HUES6 (cell line): Measurements from ENCODE around the gene CDYL.
A peak's percentile ranks its signal among the peaks of the same experiment; 100 is the strongest.
"Not testable (repeated sequence)": the region's sequence is repeated elsewhere in the genome, so short reads cannot be mapped to it uniquely, and the experiment has no call there.

Experiments used
- H3K27ac ChIP-seq: 2 replicates; pipeline ENCODE4 v1.7.0; 2013; ENCODE audit warnings: low read depth, mild to moderate bottlenecking, low read length, inconsistent platforms
- H3K27me3 ChIP-seq: 2 replicates; pipeline ENCODE4 v1.6.1; 2013; ENCODE audit warnings: low read length; ENCODE audit not compliant: control insufficient read depth, insufficient read depth
- H3K36me3 ChIP-seq: 2 replicates; pipeline ENCODE4 v1.6.1; 2013; ENCODE audit warnings: low read length; ENCODE audit not compliant: control insufficient read depth, insufficient read depth
- H3K4me1 ChIP-seq: 2 replicates; pipeline ENCODE4 v1.6.1; 2013; ENCODE audit warnings: low read length; ENCODE audit not compliant: control insufficient read depth, insufficient read depth
- H3K4me3 ChIP-seq: 2 replicates; pipeline ENCODE4 v1.5.1; 2013; ENCODE audit warnings: low read depth, low read length
- H3K9ac ChIP-seq: one replicate; pipeline ENCODE4 v1.6.1; 2013; ENCODE audit warnings: mild to moderate bottlenecking, low read length
- H3K9me3 ChIP-seq: 2 replicates; pipeline ENCODE4 v1.6.1; 2013; ENCODE audit warnings: low read depth, low read length; ENCODE audit not compliant: control insufficient read depth, insufficient read depth

CDYL gene

DNA sequence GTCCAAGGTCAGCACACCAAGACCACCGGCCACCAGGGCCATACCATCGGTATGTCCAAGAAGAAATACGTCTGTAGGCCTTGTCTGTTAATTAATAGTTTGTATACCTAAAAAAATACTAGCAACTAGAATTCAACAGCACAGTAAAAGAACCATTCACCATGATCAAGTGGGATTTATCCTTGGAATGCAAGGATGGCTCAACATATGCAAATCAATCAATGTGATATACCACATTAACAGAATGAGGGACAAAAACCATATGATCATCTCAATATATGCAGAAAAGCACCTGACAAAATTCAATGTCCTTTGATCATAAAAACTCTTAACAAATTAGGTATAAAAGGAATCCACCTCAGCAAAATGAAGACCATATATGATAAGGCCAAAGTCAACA lies 203.2 kb downstream of the CDYL start:
- Histone ChIP-seq H3K9ac (no peak overlapping the region), H3K4me3 (no peak overlapping the region), H3K9me3 (peaks cover 12% of the 10 kb centered on the region), H3K27me3 (no peaks in the 10 kb centered on the region), H3K4me1 (peaks cover 8% of the 10 kb centered on the region), H3K36me3 (no peaks in the 10 kb centered on the region), H3K27ac (no peak overlapping the region)

DNA sequence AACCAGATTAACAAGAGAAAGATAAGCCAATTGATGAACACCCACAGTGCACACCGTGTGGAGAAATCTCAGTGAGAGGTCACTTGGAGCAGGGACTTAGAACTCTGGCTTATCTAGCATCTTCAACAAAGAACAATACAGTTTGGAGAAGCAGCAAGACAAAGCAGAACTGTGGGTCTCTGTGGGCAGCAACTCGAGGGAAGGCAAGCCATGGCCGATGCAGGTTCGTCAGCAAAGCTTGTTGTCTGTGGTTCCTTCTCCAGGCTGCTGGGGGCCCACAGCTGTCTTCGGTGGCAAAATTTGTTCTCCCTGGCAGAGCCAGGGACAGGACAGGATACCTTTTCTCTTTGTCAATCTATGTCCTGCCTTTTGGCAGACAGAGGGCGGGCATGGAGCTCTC lies 205.6 kb downstream of the CDYL start:
- H3K9me3 ChIP-seq: peaks cover 12% of the 10 kb centered on the region
- no peaks in the 10 kb centered on the region for H3K36me3 ChIP-seq
- H3K4me1 ChIP-seq: no peaks in the 10 kb centered on the region
- no peak overlapping the region for H3K4me3 ChIP-seq
- H3K27ac ChIP-seq: no peak overlapping the region
- no peaks in the 10 kb centered on the region for H3K27me3 ChIP-seq
- no peak overlapping the region for H3K9ac ChIP-seq

GRCh38 chr6:4983322-4983721 lies 207.1 kb downstream of the CDYL start:
- Histone ChIP-seq H3K27ac (no peak overlapping the region), H3K9me3 (peaks cover 19% of the 10 kb centered on the region), H3K27me3 (no peaks in the 10 kb centered on the region), H3K36me3 (no peaks in the 10 kb centered on the region), H3K4me3 (no peak overlapping the region), H3K9ac (no peak overlapping the region), H3K4me1 (no peaks in the 10 kb centered on the region)

- no peak overlapping the region for H3K9ac ChIP-seq
- peaks cover 8% of the 10 kb centered on the region; the same call in 1 of the 2 replicates for H3K9me3 ChIP-seq
- H3K4me3 ChIP-seq: no peak overlapping the region
- H3K4me1 ChIP-seq: no peaks in the 10 kb centered on the region
- no peaks in the 10 kb centered on the region for H3K27me3 ChIP-seq
- H3K27ac ChIP-seq: no peak overlapping the region
- no peaks in the 10 kb centered on the region for H3K36me3 ChIP-seq
These were observed 210.8 kb downstream of the CDYL start for GRCh38 chr6:4986999-4987398.

GRCh38 chr6:4987432-4987831 lies 211.2 kb downstream of the CDYL start:
- no peak overlapping the region for H3K9ac ChIP-seq
- no peaks in the 10 kb centered on the region for H3K36me3 ChIP-seq
- H3K9me3 ChIP-seq: peaks cover 8% of the 10 kb centered on the region; the same call in 1 of the 2 replicates
- no peak overlapping the region for H3K4me3 ChIP-seq
- H3K27me3 ChIP-seq: no peaks in the 10 kb centered on the region
- H3K4me1 ChIP-seq: no peaks in the 10 kb centered on the region
- H3K27ac ChIP-seq: no peak overlapping the region

- H3K9ac ChIP-seq: no peak overlapping the region
- no peaks in the 10 kb centered on the region for H3K27me3 ChIP-seq
- H3K27ac ChIP-seq: no peak overlapping the region
- no peaks in the 10 kb centered on the region for H3K4me1 ChIP-seq
- H3K4me3 ChIP-seq: no peak overlapping the region
- no peaks in the 10 kb centered on the region for H3K36me3 ChIP-seq
- H3K9me3 ChIP-seq: no peaks in the 10 kb centered on the region
These were observed 218.5 kb downstream of the CDYL start for GRCh38 chr6:4994741-4995140.

GRCh38 chr6:4997862-4998261 lies 221.7 kb downstream of the CDYL start:
- H3K27me3 ChIP-seq: no peaks in the 10 kb centered on the region
- H3K4me3 ChIP-seq: no peak overlapping the region
- H3K36me3 ChIP-seq: peaks cover 8% of the 10 kb centered on the region; the same call in 1 of the 2 replicates
- no peaks in the 10 kb centered on the region for H3K9me3 ChIP-seq
- no peaks in the 10 kb centered on the region for H3K4me1 ChIP-seq
- no peak overlapping the region for H3K9ac ChIP-seq
- no peak overlapping the region for H3K27ac ChIP-seq

- Histone ChIP-seq H3K9me3 (no peaks in the 10 kb centered on the region), H3K4me3 (no peak overlapping the region), H3K27ac (no peak overlapping the region), H3K27me3 (no peaks in the 10 kb centered on the region), H3K9ac (no peak overlapping the region), H3K4me1 (0 out of 2 replicates have a peak, but pooled peaks cover 3% of the 10 kb centered on the region), H3K36me3 (peaks cover 8% of the 10 kb centered on the region; the same call in 1 of the 2 replicates)
These were observed 223.4 kb downstream of the CDYL start for GRCh38 chr6:4999586-4999985.

- Histone ChIP-seq H3K9ac (peak within 1 kb of the TSS; percentile 61), H3K4me1 (0 out of 2 replicates have a peak, but pooled peaks cover 5% of the 10 kb centered on the region), H3K27me3 (no peaks in the 10 kb centered on the region), H3K36me3 (peaks cover 8% of the 10 kb centered on the region; the same call in 1 of the 2 replicates), H3K9me3 (no peaks in the 10 kb centered on the region), H3K27ac (peak within 1 kb of the TSS; percentile 1; the same call in 1 of the 2 replicates), H3K4me3 (peak within 1 kb of the TSS; percentile 77)
These were observed 227.6 kb downstream of the CDYL start, which contains the start of gene RPP40 for GRCh38 chr6:5003604-5004372. Gene RPP40, minus strand, starts transcription at chr6:5004037. Its CDS starts 35 bp downstream, at chr6:5004002.

DNA sequence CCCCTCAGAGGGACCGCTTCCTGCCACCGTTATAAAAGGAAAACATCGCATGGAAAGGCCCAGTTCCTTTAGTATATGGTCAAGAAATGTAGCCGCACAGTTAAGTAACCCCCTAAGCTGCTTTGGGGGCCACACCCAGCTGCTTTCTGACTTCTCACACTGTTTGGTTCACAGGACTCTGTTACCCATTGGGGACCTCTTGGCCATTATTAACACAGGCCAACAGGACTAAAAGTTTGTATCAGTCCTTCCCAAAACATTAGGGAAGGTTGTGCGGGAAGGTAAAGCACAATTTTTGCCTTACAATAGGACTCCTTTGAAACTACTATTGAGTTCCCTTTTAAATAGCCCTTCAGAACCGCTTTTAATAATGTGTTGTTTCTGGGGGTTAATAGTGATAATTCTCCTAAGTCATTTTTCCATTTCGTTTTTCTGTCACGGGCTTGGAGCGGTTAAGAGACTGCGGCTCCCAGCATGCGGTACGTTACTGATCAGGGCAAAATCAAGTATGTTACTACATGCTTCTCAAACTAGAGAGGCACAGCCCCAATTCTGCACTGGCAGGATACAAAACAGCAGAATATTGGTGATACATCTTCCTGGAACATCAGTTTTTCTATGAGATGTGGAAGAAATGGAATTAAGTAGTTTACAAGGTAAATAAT lies 228.3 kb downstream of the CDYL start:
- Histone ChIP-seq H3K9ac (peak overlapping the region; percentile 61), H3K36me3 (peaks cover 8% of the 10 kb centered on the region; the same call in 1 of the 2 replicates), H3K27me3 (no peaks in the 10 kb centered on the region), H3K4me3 (peak overlapping the region; percentile 77), H3K4me1 (0 out of 2 replicates have a peak, but pooled peaks cover 5% of the 10 kb centered on the region), H3K27ac (peak overlapping the region; percentile 1; the same call in 1 of the 2 replicates), H3K9me3 (no peaks in the 10 kb centered on the region)

GRCh38 chr6:5005038-5005433 lies 228.8 kb downstream of the CDYL start:
- not testable (repeated sequence) for H3K27me3 ChIP-seq, H3K9ac ChIP-seq, H3K27ac ChIP-seq, H3K4me1 ChIP-seq, H3K9me3 ChIP-seq, H3K36me3 ChIP-seq, H3K4me3 ChIP-seq
